K562 (cell line): ENCODE measurements around the gene AHCYL2. TPM values are rescaled to one million over a fixed set of nuclear protein-coding genes. Genes with fewer than 3 reads are reported as not detected.

ENCODE experiments used
- ATAC-seq: fragments of 200-7000 bp; cut with Tn5 transposase; 3 replicates; pipeline ENCODE4 v1.9.1; 2020; ENCODE audit warnings: moderate library complexity
- BruUV-seq: library from RNA; stranded (reverse); fragments of 400-500 nt; replicated peaks from 2 replicates; lab custom pipeline; 2021; lab: Mats Ljungman, UMichigan
- CTCF ChIA-PET: fragments of 300-600 bp; formaldehyde crosslinking; extraction: SDS; loops from one replicate; lab custom pipeline; 2021; ENCODE audit warnings: low intra/inter-chr PET ratio; lab: Yijun Ruan, JAX
- POLR2A ChIA-PET: fragments of 300-600, 350-650 bp; sonication (Branson Sonifier 250); formaldehyde crosslinking; extraction: SDS; loops from one replicate; lab custom pipeline; 2021; ENCODE audit warnings: antibody characterized with exemption, inconsistent platforms; lab: Yijun Ruan, JAX
- DNase-seq, 4 experiments: peaks; one replicate each; pipeline versions ENCODE4 v3.0.0 to v3.0.0-alpha.2; 2011 to 2018; ENCODE audit warnings: low spot score in 3 of 4, mixed read lengths in 3 of 4; ENCODE audit errors: extremely low read depth in 1 of 4
- FAIRE-seq: peaks from 2 replicates; lab custom pipeline; 2011; peaks lifted over from hg19 to GRCh38; lab: Jason Lieb, UNC
- H2AFZ ChIP-seq: 2 replicates; pipeline ENCODE4 v1.6.0; 2011; ENCODE audit warnings: low read depth, low read length, control low read depth, inconsistent platforms
- H3K27ac ChIP-seq: fragments of 200-600 bp; 3 replicates; pipeline ENCODE4 v1.8.0; 2011; ENCODE audit warnings: low read depth, mild to moderate bottlenecking, control low read depth, inconsistent platforms, low read length, moderate library complexity, mixed read lengths; ENCODE audit errors: extremely low read depth
- H3K27me3 ChIP-seq, 2 experiments: fragments of 300-600 bp in 1 of 2; 2 replicates in 1 of 2; 3 replicates in 1 of 2; pipeline versions ENCODE4 v1.6.0 to v1.8.0; 2011; ENCODE audit warnings: inconsistent platforms in 2 of 2, low read length in 2 of 2, mild to moderate bottlenecking in 1 of 2, mixed read lengths in 1 of 2, moderate library complexity in 1 of 2; ENCODE audit not compliant: control insufficient read depth in 2 of 2, insufficient read depth in 2 of 2
- H3K36me3 ChIP-seq: fragments of 300-600 bp; 3 replicates; pipeline ENCODE4 v1.8.0; 2011; ENCODE audit warnings: mild to moderate bottlenecking, low read length, inconsistent platforms; ENCODE audit not compliant: control insufficient read depth, insufficient read depth
- H3K4me1 ChIP-seq, 2 experiments: fragments of 200-600 bp in 1 of 2; replicated peaks in 1 of 2; 2 replicates in 1 of 2; 3 replicates in 1 of 2; pipeline versions ENCODE4 v1.5.1 to v1.8.0; 2011; ENCODE audit warnings: inconsistent platforms in 2 of 2, low read length in 2 of 2, mild to moderate bottlenecking in 1 of 2, mixed read lengths in 1 of 2, moderate library complexity in 1 of 2; ENCODE audit not compliant: control insufficient read depth in 2 of 2, insufficient read depth in 2 of 2
- H3K4me2 ChIP-seq: 2 replicates; pipeline ENCODE4 v1.6.1; 2011; ENCODE audit warnings: low read length, control low read depth, inconsistent platforms, mixed read lengths; ENCODE audit not compliant: insufficient read depth
- H3K4me3 ChIP-seq: fragments of 200-600 bp; sonication (generic), shearing (Covaris generic); 2 replicates; pipeline ENCODE4 v1.5.1; 2016; ENCODE audit warnings: control low read depth, inconsistent platforms
- H3K79me2 ChIP-seq: fragments of 200-600 bp; 3 replicates; pipeline ENCODE4 v1.8.0; 2011; ENCODE audit warnings: low read length, inconsistent platforms; ENCODE audit not compliant: control insufficient read depth, insufficient read depth
- H3K9ac ChIP-seq, 2 experiments: 2 replicates each; pipeline versions ENCODE4 v1.6.0 to v1.6.1; 2011; ENCODE audit warnings: low read depth in 2 of 2, low read length in 2 of 2, control low read depth in 1 of 2, inconsistent platforms in 1 of 2, mild to moderate bottlenecking in 1 of 2, mixed read lengths in 1 of 2; ENCODE audit not compliant: insufficient read depth in 1 of 2
- H3K9me1 ChIP-seq: one replicate; pipeline ENCODE4 v1.6.0; 2011; ENCODE audit warnings: inconsistent platforms, mild to moderate bottlenecking, low read length, moderate library complexity; ENCODE audit not compliant: control insufficient read depth, insufficient read depth
- H3K9me3 ChIP-seq: replicated peaks from 2 replicates; pipeline ENCODE4 v1.5.1; 2011; ENCODE audit warnings: low read depth, low read length, inconsistent platforms; ENCODE audit not compliant: control insufficient read depth, insufficient read depth
- H4K20me1 ChIP-seq: replicated peaks from 2 replicates; pipeline ENCODE4 v1.6.1; 2011; ENCODE audit warnings: low read length, inconsistent platforms, mixed read lengths; ENCODE audit not compliant: control insufficient read depth, insufficient read depth
- CTCF ChIP-seq, 3 experiments: IDR thresholded peaks in 2 of 3; conservative IDR thresholded peaks in 1 of 3; 2 replicates each; pipeline ENCODE4 v1.5.1; 2011 to 2012; ENCODE audit warnings: low read length in 3 of 3, mild to moderate bottlenecking in 3 of 3, control low read depth in 2 of 3, improper control_type of control experiment in 1 of 3, inconsistent platforms in 1 of 3, low read depth in 1 of 3, mixed read lengths in 1 of 3, moderate library complexity in 1 of 3; ENCODE audit not compliant: insufficient read depth in 2 of 3
- ZFP91 ChIP-seq: sonication (generic); formaldehyde crosslinking; IDR thresholded peaks from 2 replicates; pipeline ENCODE4 v1.8.0; 2022; ENCODE audit warnings: mild to moderate bottlenecking, missing genetic modification reagents
- WGBS: fragments of 100-300 bp; shearing (Covaris generic); methylation state at CpG from one replicate; pipeline ENCODE4 v1.1.6; 2016; ENCODE audit warnings: low coverage, mixed read lengths; ENCODE audit not compliant: insufficient coverage; ENCODE audit errors: missing lambda C conversion rate; 5-methylcytosine and 5-hydroxymethylcytosine counted together
- in situ Hi-C: fragments of 300-500 bp; cut with MboI; formaldehyde crosslinking; loops from 4 replicates; pipeline ENCODE4 v1.15.0; 2018; ENCODE audit warnings: inconsistent platforms, mixed read lengths
- intact Hi-C: fragments of 100-400 bp; cut with micrococcal nuclease; formaldehyde crosslinking; loops from 2 replicates; pipeline ENCODE4 v1.14.2; 2022
- polyA plus RNA-seq, 8 experiments: library from polyadenylated mRNA; depleted of rRNA in 4 of 8; stranded (reverse) in 5 of 8; unstranded in 3 of 8; fragments of >200 nt; fragmentation: Nextera tagmentation in 2 of 8; fragmentation: Illumina TruSeq in 1 of 8; extraction: Ambion mirVana in 2 of 8; extraction: Trizol in 1 of 8; gene quantifications; 2 replicates each; pipeline versions ENCODE4 v1.2.1 to v1.2.3, GENCODE V29; 2011 to 2014; ENCODE audit warnings: inconsistent platforms in 1 of 8, missing spikeins in 1 of 8
- total RNA-seq, 7 experiments: library from RNA; depleted of rRNA in 6 of 7; stranded (reverse); fragments of >200 nt in 6 of 7; fragmentation: Illumina TruSeq in 2 of 7; extraction: Trizol in 2 of 7; gene quantifications; 2 replicates each; pipeline versions ENCODE4 v1.2.1 to v1.2.3, GENCODE V29; 2011 to 2021; ENCODE audit warnings: low replicate concordance in 1 of 7

The AHCYL2 gene
- total and polyA plus RNA-seq, 9 of the 15 experiments (the other 6 are each of a cell fraction or from before 2014, with no cell fraction given): 0.93 to 10.5 (median 5.2) TPM

GRCh38 chr7:129208667-129209066, 16.2 kb upstream of the AHCYL2 start:
- BruUV-seq: no TSS peak
- no peak for TF ChIP-seq ZFP91 (CRISPR knock-in tag)
- TF ChIP-seq CTCF (IDR thresholded peaks at IDR 0.05 in 2 of 3, conservative IDR thresholded peaks at IDR 0.05 in 1 of 3; ENCODE audit: insufficient read depth in 2 of 3, low read depth in 1 of 3, low read length in 3 of 3): peak in 1 of 3 experiments; percentile 30; a peak in 3 of 6 replicates
- DNase-seq (peak in 2 of 4 experiments; percentile 16 to 27), ATAC-seq (peak; percentile 14; the same call in 2 of the 3 replicates), FAIRE-seq (no peak)
- in situ Hi-C loops (no loop called here), intact Hi-C loops (no loop called here)
- Histone ChIP-seq H3K79me2 (no peaks in the 10 kb centered on the region), H3K4me2 (no peak overlapping the region), H3K36me3 (no peaks in the 10 kb centered on the region), H3K27me3 (peaks cover 61 to 81% of the 10 kb centered on the region in 2 experiments), H2AFZ (no peak overlapping the region), H3K9me3 (no peaks in the 10 kb centered on the region), H4K20me1 (peaks cover 15% of the 10 kb centered on the region), H3K9ac (no peak overlapping the region), H3K27ac (no peak overlapping the region), H3K4me1 (peaks cover 5 to 9% of the 10 kb centered on the region in 2 experiments; a peak in 3 of 5 replicates), H3K9me1 (no peaks in the 10 kb centered on the region), H3K4me3 (no peak overlapping the region)
- 4% methylated on average over 9 of the region's 9 CpGs for WGBS
- ChIA-PET CTCF (interaction anchor here (1.3 to 2.4 kb wide), 2 partner anchors 44 to 781 kb away, joined by 4 to 8 read pairs; no protein-coding TSS in a partner anchor), POLR2A (interaction anchor here (0.9 kb wide), 1 partner anchor 146 kb away, joined by 3 read pairs; no protein-coding TSS in a partner anchor)
